HG03025 (cell line): ENCODE measurements around the gene EFNA5.

Experiments used
- ATAC-seq: cut with Tn5 transposase; IDR thresholded peaks from one replicate; pipeline ENCODE4 v1.9.1; 2021; ENCODE audit warnings: mild to moderate bottlenecking, moderate library complexity; ENCODE audit not compliant: unreplicated experiment, low FRiP score

The EFNA5 gene

GRCh38 chr5:107554776-107555424 is 115.8 kb downstream of the EFNA5 start:
- no peak for ATAC-seq

GRCh38 chr5:107553117-107553555 is 117.6 kb downstream of the EFNA5 start:
- no peak for ATAC-seq

GRCh38 chr5:107551088-107551487 is 119.6 kb downstream of the EFNA5 start:
- ATAC-seq, result no peak

- ATAC-seq, result no peak
Measured at GRCh38 chr5:107549567-107549966, 121.2 kb downstream of the EFNA5 start.

GRCh38 chr5:107548477-107548876 is 122.3 kb downstream of the EFNA5 start:
- no peak for ATAC-seq

- no peak for ATAC-seq
Measured at GRCh38 chr5:107546719-107547118, 124.0 kb downstream of the EFNA5 start.

GRCh38 chr5:107545486-107545885 is 125.3 kb downstream of the EFNA5 start:
- ATAC-seq, result no peak

- no peak for ATAC-seq
Measured at GRCh38 chr5:107544967-107545366, 125.8 kb downstream of the EFNA5 start.

- no peak for ATAC-seq
Measured at GRCh38 chr5:107544476-107544875, 126.3 kb downstream of the EFNA5 start.

- ATAC-seq, result no peak
Measured at GRCh38 chr5:107543868-107544267, 126.9 kb downstream of the EFNA5 start.

GRCh38 chr5:107542831-107543231 is 127.9 kb downstream of the EFNA5 start:
- no peak for ATAC-seq

GRCh38 chr5:107542428-107542827 is 128.3 kb downstream of the EFNA5 start:
- ATAC-seq, result no peak

- no peak for ATAC-seq
Measured at GRCh38 chr5:107541400-107541799, 129.3 kb downstream of the EFNA5 start.

- ATAC-seq, result no peak
Measured at GRCh38 chr5:107539726-107540330, 130.9 kb downstream of the EFNA5 start.

- ATAC-seq, result no peak
Measured at GRCh38 chr5:107538805-107539445, 131.8 kb downstream of the EFNA5 start.

- ATAC-seq, result no peak
Measured at GRCh38 chr5:107538331-107538730, 132.4 kb downstream of the EFNA5 start.

- no peak for ATAC-seq
Measured at GRCh38 chr5:107535849-107536248, 134.9 kb downstream of the EFNA5 start.

GRCh38 chr5:107533910-107534876 is 136.5 kb downstream of the EFNA5 start:
- no peak for ATAC-seq

- no peak for ATAC-seq
Measured at GRCh38 chr5:107532916-107533315, 137.8 kb downstream of the EFNA5 start.

GRCh38 chr5:107532169-107532878 is 138.4 kb downstream of the EFNA5 start:
- ATAC-seq, result no peak
